GM19372 (cell line): ENCODE results near the gene TNFRSF14.
A peak's percentile ranks its signal among the peaks of the same experiment; 100 is the strongest.
"Not testable (repeated sequence)": the region's sequence is repeated elsewhere in the genome, so short reads cannot be mapped to it uniquely, and the experiment has no call there.

Experiments
- ATAC-seq: cut with Tn5 transposase; IDR thresholded peaks from one replicate; pipeline ENCODE4 v1.9.1; 2021; ENCODE audit warnings: mild to moderate bottlenecking, low read depth, moderate library complexity; ENCODE audit not compliant: unreplicated experiment

TNFRSF14 gene

GRCh38 chr1:2566101-2567045 is 10.2 kb downstream of the TNFRSF14 start:
- ATAC-seq: no peak

GRCh38 chr1:2567083-2567679 is 11.0 kb downstream of the TNFRSF14 start:
- no peak for ATAC-seq

- ATAC-seq: not testable (repeated sequence)
These were observed 12.1 kb downstream of the TNFRSF14 start for GRCh38 chr1:2568187-2568816.

GRCh38 chr1:2569060-2569459 is 12.9 kb downstream of the TNFRSF14 start:
- ATAC-seq: no peak

DNA sequence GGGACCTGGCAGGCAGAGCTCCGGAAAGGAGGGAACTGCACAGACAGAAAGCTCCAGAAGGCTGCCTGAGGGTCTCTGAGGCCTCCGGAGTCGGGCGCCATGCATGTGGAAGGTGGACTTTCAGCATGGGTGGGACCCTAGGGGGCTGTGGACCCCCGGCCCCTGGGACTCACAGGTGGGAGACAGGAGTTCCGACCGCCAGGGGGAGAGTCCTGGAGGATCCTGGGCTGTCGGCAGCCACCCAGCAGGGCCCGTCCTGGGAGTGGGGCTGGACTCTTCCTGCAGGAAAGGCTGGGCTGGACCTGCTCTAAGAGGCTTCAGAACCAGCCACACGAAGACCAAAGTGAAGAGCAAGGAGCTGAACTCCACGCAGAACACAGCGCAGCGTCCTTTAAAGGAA is 13.5 kb downstream of the TNFRSF14 start:
- ATAC-seq: not testable (repeated sequence)

GRCh38 chr1:2570332-2570731 is 14.2 kb downstream of the TNFRSF14 start:
- ATAC-seq: no peak

DNA sequence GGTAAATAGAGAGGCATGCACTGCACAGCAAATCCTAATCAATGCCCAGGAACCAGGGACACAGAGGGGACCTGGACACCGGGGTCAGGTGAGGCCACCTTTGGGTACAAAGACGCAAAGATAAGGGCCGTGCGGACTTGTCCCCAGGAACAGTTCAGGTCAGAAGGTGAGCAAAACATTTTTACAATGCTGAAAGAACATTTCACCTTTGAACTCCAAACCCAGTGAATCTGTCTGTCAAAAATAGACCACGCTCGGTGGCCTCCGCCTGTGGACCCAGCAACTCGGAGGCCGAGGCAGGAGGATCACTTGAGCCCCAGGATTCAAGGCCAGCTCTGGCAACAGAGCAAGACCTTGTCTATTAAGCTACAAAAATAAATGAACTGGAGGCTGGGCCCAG is 15.2 kb downstream of the TNFRSF14 start:
- no peak for ATAC-seq

- ATAC-seq: no peak
These were observed 17.2 kb downstream of the TNFRSF14 start for GRCh38 chr1:2573250-2573920.

DNA sequence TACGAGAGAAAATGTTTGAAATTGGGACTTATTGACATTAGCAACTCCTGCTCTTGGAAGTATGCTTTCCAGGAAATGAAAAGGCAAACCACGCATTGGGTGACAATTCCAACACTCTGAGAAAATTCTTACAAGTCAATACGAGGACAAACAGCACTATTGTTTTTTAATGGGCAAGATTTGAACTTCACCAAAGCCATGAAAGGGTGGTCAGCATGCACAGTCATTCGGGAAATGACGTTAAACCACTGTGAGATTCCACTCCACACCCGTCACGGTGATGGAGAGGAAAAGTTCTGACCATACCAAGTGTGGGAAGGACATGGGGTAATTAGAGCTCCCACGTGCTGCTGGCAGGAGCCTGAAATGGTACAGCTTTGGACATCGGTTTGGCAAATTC is 18.2 kb downstream of the TNFRSF14 start:
- no peak for ATAC-seq

DNA sequence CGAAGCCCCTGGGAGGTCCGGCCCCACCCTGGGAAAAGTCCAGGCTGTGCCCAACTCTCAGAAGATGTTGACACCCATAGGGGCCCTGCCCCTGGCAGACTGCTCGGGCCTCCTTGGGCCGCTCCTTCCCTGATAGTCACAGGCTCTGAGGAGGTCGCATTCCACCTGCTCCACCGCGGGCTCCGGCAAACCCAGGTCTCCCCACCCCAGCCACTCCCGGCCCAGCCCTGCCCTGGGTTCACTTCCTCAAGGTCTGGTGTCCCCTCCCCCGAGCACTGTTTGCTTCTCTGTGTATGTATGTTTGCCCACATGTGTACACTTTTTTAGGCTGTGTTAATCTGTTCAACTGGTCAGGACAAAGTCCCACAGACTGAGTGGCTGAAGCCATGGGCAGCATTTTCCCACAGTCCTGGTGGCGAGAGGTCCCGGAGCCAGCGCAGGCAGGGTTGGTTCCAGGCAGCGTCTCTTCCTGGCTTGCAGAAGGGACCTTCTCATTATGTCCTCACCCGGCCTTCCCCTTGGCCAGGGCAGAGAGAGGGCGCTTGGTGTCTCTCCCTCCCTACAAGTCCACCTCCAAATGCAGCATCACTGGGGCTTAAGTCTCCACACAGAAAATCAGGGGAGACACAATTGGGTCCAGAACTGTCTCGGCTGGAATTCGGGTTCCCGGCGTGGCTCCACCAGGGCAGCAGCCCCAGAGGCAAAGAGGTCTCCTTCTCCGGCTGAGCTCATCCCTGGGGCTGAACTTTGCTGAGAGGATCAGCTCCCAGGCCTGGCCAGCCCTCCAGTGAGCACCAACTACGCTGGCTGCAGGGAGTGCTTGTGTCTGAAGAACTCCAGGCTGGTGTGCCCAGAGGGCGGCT is 19.9 kb downstream of the TNFRSF14 start:
- ATAC-seq: no peak

GRCh38 chr1:2577565-2578075 is 21.4 kb downstream of the TNFRSF14 start:
- ATAC-seq: peak; percentile 38

DNA sequence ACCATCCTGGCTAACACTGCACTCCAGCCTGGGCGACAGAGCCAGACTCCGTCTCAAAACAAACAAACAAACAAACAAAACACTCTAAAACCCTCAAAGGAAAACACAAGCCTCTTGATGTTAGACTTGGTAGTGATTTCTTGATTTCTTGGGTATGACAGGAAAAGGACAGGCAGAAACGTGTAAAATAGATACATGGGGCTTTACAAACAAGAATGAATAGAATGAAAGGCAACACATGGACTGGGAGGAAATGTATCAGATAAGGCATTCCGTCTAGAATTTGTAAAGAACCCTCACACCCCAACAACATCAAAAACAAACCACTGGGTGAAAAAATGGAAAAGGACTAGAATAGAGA is 22.6 kb downstream of the TNFRSF14 start:
- no peak for ATAC-seq

- no peak for ATAC-seq
These were observed 24.5 kb downstream of the TNFRSF14 start for GRCh38 chr1:2580691-2581090.

- ATAC-seq: no peak
These were observed 26.2 kb downstream of the TNFRSF14 start for GRCh38 chr1:2582391-2582790.

DNA sequence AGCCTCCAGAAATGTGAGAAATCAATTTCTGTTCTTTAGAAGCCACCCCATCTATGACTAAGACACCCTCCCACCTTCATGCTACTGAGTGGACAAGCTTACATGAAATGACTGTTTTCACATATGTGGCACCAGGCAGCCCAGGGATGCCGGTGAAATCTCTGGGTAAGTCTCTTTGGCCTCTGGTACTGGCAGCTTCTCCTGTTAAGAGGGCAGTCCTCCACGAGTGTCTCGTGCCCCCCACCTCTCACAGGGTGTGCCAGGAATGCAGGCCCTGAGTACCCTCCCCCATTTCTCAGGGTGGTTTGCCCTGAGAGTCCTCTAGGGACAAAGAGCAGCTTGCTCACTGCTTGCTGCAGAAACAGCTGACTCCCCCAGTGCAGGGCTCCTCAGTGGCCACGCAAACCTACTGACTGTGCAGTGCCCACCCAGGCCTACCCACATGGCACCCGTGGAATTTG is 27.2 kb downstream of the TNFRSF14 start:
- no peak for ATAC-seq

- no peak for ATAC-seq
These were observed 27.7 kb downstream of the TNFRSF14 start for GRCh38 chr1:2583871-2584351.

DNA sequence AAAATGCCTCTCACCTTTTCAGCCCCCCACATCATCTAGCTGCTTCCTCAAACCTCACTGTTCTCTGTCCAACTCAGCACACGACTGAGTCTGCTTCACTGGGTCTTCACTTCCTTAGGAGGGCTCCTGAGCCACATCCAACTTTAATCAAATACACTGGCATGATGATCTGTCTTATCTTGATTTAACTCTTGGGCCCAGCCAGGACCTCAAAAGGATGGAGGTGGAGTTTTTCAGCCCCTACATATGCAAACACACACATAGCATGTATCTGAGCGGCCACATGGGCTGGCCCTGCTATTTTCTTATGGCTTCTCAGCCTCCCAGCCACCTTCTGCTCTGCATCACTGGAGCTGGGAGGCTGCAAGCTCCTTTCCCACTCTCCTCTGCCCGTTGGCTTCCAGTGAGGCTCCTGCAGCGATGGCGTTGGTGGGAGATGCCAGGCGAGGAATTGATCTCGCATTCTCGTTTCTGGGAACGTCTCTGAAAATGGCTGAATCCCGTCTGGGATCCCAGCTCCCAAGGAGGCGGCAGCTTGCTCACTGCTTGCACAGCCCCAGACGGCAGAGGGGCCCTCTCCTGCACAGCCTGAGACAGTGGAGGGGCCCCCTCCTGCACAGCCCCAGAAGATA is 28.6 kb downstream of the TNFRSF14 start:
- ATAC-seq: no peak

DNA sequence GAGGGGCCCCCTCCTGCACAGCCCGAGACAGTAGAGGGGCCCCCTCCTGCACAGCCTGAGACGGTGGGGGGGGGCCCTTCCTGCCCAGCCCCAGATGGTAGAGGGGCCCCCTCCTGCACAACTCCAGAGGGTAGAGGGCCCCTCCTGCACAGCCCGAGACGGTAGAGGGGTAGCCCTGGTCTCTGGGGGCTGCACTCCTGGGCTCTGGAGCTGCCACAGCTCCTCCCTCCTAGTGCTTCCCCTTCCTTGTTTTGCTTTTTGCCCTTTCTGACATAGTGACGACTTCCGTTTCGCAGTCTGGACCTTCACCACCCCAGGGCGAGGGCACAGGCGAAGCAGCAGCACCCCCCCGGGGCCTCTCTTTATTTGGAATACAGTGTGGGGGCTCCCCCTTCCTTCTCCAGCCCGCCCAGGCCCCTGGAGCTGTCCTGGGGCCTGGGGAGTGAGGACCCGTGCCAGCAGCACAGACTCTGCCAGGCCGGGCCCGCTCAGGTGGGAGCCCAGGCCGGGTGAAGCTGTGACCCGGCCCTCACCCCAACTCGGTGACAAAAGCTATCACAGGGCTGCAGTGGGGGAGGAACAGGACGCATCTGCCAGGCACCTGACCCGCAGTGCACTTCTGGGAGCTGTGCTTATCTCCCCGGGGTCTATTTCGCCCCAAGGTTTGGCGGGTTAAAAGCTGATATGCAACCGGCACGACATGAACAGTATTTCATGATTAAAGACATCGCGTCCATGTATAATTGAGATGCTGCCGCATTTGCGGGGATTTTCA is 29.3 kb downstream of the TNFRSF14 start:
- ATAC-seq: no peak
